GM04503 (cell line): Measurements from ENCODE around the gene VPS11.
"Not testable (repeated sequence)": the region's sequence is repeated elsewhere in the genome, so short reads cannot be mapped to it uniquely, and the experiment has no call there.

ENCODE experiments used
- DNase-seq: peaks from one replicate; pipeline ENCODE4 v3.0.0-alpha.2; 2012; ENCODE audit warnings: low read depth

VPS11 gene

GRCh38 chr11:119067371-119068222 is at the start of gene VPS11:
VPS11 (plus strand) TSS chr11:119067818; CDS start chr11:119067824, 6 bp downstream.
- DNase-seq, result peak; percentile 73

DNA sequence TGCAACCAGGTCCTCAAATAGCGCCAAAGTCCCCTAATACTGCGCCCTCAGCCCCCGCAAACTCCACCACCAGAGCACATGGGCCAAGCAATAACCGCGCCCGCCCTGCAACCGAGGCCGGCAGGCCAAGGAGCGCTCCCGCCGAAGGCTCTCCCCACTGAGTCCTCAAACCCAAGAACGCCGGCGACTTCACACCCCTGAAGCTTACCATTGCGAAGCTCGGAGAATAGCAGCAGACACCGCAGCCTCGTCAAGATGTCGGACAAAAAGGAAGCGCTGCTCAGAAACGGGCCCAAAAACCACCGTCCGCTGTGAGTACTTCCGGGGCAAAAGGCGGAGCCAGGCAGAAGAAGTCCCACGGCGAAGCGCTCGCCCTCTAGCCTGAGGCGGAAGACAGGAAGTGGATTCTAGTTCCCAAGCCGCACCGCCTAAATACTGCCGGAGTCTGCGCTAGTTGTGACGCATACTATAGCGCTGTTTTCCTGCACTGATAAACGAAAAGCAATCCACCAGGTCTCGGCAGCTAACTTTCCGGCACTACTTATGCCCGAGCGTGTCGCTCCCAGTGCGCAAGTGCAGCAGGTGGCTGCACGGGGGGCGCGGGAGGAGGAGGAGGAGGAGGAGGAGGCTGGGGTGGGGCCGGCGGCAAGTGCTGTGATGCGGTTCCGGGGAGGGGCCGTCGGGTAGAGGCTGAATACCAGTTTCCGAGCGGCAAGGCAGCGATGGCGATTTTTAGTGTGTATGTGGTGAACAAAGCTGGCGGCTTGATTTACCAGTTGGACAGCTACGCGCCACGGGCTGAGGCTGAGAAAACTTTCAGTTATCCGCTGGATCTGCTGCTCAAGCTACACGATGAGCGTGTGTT is 49.3 kb upstream of the VPS11 start, which contains the start of the genes RPS25 and TRAPPC4:
RPS25 (minus strand) TSS at position 270 of the 865 bp plus-strand sequence; CDS start at position 211, 59 bp downstream.
TRAPPC4 (plus strand) TSS at position 693 of the 865 bp plus-strand sequence; CDS start at position 723, 30 bp downstream.
- DNase-seq, result peak; percentile 85

GRCh38 chr11:119019996-119020395 is 47.6 kb upstream of the VPS11 start:
- DNase-seq, result no peak

- no peak for DNase-seq
Observed at GRCh38 chr11:119021631-119022030, 46.0 kb upstream of the VPS11 start.

DNA sequence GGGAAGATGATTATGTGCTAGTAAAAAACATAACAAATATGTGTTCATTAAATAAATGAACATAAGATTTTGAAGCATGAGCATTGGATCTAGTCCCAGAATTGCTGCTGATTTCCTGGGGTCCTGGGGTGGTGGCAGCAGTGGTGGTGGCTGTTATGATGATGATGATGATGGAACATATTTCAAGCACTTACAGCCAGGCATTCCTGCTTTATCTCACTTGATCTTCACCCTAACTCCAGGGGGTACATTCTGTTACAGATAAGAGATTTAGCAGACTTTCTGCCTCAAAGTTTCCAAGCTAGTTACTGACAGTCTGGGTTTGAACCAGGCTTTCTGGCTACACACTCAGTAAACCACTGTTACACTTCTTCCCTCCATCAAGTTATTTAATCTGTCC is 43.9 kb upstream of the VPS11 start:
- no peak for DNase-seq

DNA sequence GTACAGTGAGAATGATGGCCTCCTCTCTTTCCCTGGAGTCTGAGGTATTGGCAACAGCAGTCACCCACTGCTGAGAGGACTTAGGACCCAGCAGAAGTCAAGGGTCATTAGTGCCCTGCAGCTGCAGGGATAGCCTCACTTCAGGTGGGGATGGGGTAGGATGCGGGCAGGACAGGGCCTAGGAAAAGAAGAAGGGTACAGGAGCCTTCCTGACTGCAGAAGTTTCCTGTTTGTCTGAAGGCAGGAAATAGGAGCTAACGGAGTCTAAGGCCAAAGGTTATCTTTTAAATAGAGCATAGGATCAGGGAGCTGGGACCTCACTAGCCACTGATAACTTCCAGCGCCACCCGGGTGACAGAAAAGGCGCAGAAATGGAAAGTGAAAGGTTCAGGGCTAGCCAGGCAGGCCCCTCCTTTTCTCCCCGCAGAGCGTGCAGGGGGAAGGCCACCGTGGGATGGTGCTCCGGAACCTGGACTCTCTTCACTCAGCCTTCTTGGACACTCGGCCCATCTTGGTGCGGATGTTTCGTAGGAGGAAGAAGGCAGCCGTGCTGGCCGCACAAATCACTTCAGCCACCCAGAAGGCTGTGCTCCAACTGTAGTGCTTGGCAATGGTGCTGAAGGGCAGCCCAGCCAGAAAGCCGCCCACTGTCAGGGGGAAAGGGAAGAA is 43.1 kb upstream of the VPS11 start:
- no peak for DNase-seq

GRCh38 chr11:119025099-119025473 is 42.5 kb upstream of the VPS11 start:
- DNase-seq, result no peak

DNA sequence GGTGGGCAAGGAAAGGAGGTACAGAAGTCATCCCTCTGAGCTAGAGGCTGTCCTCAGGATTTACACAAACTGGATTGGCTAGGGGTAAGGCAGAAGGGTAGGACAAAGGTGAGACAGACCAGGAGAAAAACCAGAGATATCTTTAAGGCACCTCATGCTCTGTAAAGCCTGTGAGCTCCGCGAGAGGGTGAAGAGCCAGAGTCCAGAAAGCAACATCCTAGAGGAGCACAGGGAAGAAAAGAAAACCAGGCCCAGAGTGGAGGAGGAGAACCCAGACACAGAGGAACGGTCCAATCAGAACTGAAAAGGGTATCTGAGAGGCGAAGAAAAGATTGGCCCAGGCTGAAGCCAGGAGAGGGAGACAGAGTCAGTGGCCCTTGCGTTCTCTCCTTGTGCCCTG is 42.1 kb upstream of the VPS11 start:
- no peak for DNase-seq

GRCh38 chr11:119025978-119026766 is 41.4 kb upstream of the VPS11 start:
- DNase-seq, result no peak

GRCh38 chr11:119026970-119027369 is 40.6 kb upstream of the VPS11 start:
- DNase-seq, result no peak

GRCh38 chr11:119027561-119028345 is 39.9 kb upstream of the VPS11 start:
- no peak for DNase-seq

DNA sequence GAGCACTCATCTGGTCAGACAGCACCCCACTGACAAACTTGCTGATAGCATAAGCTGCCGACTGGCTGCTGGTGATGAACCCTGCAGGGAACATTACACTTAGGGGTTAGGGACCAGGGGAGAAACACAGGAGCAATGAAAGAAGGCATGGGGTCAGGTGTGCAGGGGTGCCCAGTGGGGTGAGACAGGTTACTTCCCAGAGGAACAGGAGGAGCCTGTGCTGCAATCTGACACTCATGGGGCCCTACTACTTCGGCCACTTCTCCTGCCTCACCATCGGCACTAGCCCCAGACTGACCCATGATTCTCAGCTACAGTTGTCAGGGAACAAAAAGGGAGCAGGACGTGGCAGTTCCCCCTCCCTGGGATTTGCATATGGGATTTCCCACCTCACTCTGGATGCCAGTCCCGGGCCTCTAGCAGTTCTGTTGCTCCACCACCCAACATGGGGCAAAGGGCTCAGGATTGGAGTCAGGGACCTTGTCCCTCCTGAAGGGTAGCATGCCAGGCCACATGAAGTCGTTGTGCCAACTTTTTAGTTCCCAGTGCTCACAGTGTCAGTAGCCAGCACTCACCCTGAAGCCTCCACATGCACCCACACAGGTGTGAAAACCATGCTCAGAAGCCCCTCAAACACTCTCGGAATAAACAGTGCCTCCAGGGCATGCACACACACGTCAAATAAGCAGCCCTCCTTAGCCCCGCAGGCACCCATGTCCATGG is 39.1 kb upstream of the VPS11 start:
- DNase-seq, result no peak

DNA sequence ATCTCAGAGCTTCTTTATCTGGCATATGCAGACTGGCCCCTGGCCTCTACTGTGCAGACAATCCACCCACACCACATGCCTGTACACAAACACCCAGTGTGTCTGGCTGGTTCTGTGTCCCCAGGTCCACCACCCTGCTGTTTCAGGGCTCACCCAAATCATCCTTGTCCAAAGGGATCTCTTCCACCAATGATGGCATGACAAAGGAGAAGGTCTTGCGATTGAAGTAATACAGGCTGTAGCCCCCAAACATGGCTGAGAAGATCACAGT is 38.6 kb upstream of the VPS11 start:
- DNase-seq, result no peak

DNA sequence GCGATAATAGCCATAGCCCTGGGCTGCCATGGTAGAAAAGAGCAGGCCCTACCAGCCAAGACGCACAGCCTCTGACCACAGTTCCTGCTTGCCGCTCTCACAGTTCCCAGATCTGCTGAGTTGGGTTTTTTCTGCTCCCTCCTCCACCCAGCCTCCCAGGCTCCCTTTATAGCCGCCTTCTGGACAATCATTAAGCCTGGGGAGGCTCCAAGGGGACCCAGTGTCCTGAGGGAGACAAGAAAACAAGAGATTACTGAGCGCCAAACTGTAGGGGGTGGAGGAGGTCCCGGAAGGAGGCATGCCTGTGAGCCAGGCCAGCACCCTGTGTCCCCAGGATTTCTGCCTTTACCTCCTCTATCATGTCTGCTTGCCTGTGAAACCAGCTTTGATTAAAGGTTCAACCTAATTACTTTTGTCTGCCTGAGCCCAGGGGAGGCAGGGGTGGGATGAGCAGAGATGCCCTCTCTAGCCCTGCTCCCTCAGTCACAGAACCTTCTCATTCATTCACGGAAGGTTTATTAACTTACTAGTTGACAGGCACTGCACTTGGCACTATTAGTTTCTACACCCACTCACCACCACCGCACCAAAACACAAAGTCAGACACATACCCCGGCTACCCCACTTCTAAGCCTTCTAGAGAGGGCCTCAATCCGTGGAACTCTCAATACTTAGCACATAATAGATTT is 38.1 kb upstream of the VPS11 start:
- no peak for DNase-seq

DNA sequence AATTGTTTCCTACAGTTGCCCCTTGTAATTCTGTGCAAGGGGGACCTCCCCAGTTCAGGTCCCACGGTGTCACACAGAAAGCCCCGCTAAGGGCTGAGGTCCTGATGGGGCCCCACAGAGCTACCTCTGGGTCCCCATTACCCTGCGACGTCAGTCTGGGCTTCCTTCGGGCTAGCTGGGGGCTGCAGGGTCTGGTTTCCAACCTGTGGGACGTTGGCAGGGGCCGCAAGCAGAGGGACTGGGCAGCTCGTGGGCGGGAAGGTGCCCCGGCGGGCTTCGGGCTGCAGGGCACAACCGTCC is 37.6 kb upstream of the VPS11 start:
- DNase-seq, result no peak

- DNase-seq, result peak; percentile 71
Observed at GRCh38 chr11:119030329-119031047, 37.1 kb upstream of the VPS11 start, which contains the start of gene SLC37A4. SLC37A4 (minus strand) TSS chr11:119030877.

DNA sequence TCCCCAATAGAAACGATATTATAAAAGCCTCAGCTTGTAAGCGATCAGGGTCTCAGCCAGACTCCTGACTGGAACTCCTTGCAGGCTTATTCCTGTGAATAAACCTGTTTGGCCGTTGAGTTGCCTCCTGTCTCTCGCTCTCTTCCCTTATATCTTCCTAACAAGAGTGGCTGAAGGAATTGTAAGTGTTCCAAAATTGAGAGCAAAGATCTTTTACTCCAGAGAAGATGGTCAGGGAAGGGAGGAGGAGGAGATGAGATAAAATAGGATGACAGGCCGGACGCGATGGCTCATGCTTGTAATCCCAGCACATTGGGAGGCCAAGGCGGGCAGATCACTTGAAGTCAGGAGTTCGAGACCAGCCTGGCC is 35.7 kb upstream of the VPS11 start:
- no peak for DNase-seq

DNA sequence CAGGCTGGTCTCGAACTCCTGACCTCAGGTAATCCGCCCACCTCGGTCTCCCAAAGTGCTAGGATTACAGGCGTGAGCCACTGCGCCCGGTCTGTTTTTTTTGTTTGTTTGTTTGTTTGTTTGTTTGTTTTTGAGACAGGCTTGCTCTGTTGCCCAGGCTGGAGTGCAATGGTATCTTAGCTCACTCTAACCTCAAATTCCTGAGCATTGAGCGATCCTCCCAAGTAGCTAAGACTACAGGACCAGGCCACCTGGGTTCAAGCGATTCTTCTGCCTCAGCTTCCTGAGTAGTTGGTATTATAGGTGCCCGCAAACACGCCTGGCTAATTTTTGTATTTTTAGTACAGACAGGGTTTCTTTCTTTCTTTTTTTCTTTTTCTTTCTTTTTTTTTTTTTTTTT is 34.2 kb upstream of the VPS11 start:
- not testable (repeated sequence) for DNase-seq

- DNase-seq, result no peak
Observed at GRCh38 chr11:119034813-119035212, 32.8 kb upstream of the VPS11 start.
